ENCODE data around the gene RHOF. TPM values are rescaled to one million over a fixed set of nuclear protein-coding genes. Genes with fewer than 3 reads are reported as not detected.

Gene RHOF
- total and polyA plus RNA-seq, 7 donors: 1.4 to 4.8 (median 3.9) TPM

- ATAC-seq (peak; percentile 50 to 59 (median 54)), DNase-seq (peak; percentile 87 to 92)
- Histone ChIP-seq H3K9me3 (no peaks in the 10 kb centered on the region), H3K4me3 (peak overlapping the region; percentile 86), H3K27me3 (ENCODE audit: insufficient read depth in 3 of 3, low read length in 2 of 3) (no peaks in the 10 kb centered on the region), H3K27ac (peak overlapping the region; percentile 100), H3K4me1 (peaks cover 47% of the 10 kb centered on the region), H3K36me3 (ENCODE audit: insufficient read depth in 1 of 2, low read depth in 1 of 2) (peaks cover 0 to 14% of the 10 kb centered on the region in 2 donors)
- intact Hi-C loops (cut with DNase I): loop anchor here (5.0 kb wide), 1 partner anchor 88 kb away; the partner anchor contains the start of gene PSMD9 (in 2 of the 2)
- 5 to 9% (median 8%) methylated on average over 16 to 27 of the region's 30 CpGs for WGBS, 3 donors
- no peak for TF ChIP-seq CTCF (IDR thresholded peaks at IDR 0.05)
Measured at GRCh38 chr12:121799156-121799841, 5.8 kb upstream of the RHOF start.

- Histone ChIP-seq H3K27me3 (ENCODE audit: insufficient read depth in 3 of 3, low read length in 2 of 3) (no peaks in the 10 kb centered on the region), H3K27ac (peak overlapping the region; percentile 100), H3K9me3 (no peaks in the 10 kb centered on the region), H3K4me3 (peak overlapping the region; percentile 86), H3K36me3 (ENCODE audit: insufficient read depth in 1 of 2, low read depth in 1 of 2) (peaks cover 0 to 14% of the 10 kb centered on the region in 2 donors), H3K4me1 (peaks cover 49% of the 10 kb centered on the region)
- ATAC-seq (no peak), DNase-seq (peak in 1 of 2 donors; percentile 22)
- TF ChIP-seq CTCF (IDR thresholded peaks at IDR 0.05): no peak
- WGBS, 3 donors: 22 to 36% (median 27%) methylated on average over 10 of the region's 10 CpGs
- intact Hi-C loops (cut with DNase I): loop anchor here (5.0 kb wide), 1 partner anchor 89 kb away; the partner anchor contains the start of gene PSMD9 (in 2 of the 2)
Measured at GRCh38 chr12:121798787-121799155, 5.3 kb upstream of the RHOF start.

GRCh38 chr12:121797937-121798786, 4.7 kb upstream of the RHOF start:
- DNase-seq (peak; percentile 81 to 92), ATAC-seq (peak; percentile 33 to 48 (median 48))
- H3K4me1 ChIP-seq: peaks cover 52% of the 10 kb centered on the region
- peak overlapping the region; percentile 86 for H3K4me3 ChIP-seq
- peaks cover 0 to 14% of the 10 kb centered on the region in 2 donors for H3K36me3 ChIP-seq (ENCODE audit: insufficient read depth in 1 of 2, low read depth in 1 of 2)
- TF ChIP-seq CTCF (IDR thresholded peaks at IDR 0.05): no peak
- H3K27ac ChIP-seq: peak overlapping the region; percentile 100
- intact Hi-C loops (cut with DNase I): loop anchor here (5.0 kb wide), 1 partner anchor 89 kb away; the partner anchor contains the start of gene PSMD9 (in 2 of the 2)
- WGBS, 3 donors: 12 to 18% (median 12%) methylated on average over 19 of the region's 19 CpGs
- no peaks in the 10 kb centered on the region for H3K27me3 ChIP-seq (ENCODE audit: insufficient read depth in 3 of 3, low read length in 2 of 3)
- no peaks in the 10 kb centered on the region for H3K9me3 ChIP-seq

- H3K36me3 ChIP-seq (ENCODE audit: insufficient read depth in 1 of 2, low read depth in 1 of 2): peaks cover 0 to 14% of the 10 kb centered on the region in 2 donors
- H3K9me3 ChIP-seq: no peaks in the 10 kb centered on the region
- peak; percentile 41 for TF ChIP-seq CTCF (IDR thresholded peaks at IDR 0.05)
- H3K4me3 ChIP-seq: peak overlapping the region; percentile 86
- H3K4me1 ChIP-seq: peaks cover 52% of the 10 kb centered on the region
- peak overlapping the region; percentile 100 for H3K27ac ChIP-seq
- intact Hi-C loops (cut with DNase I): loop anchor here (5.0 kb wide), 1 partner anchor 90 kb away; the partner anchor contains the start of gene PSMD9 (in 2 of the 2)
- DNase-seq (peak; percentile 97 to 98), ATAC-seq (peak; percentile 42 to 59 (median 50))
- H3K27me3 ChIP-seq (ENCODE audit: insufficient read depth in 3 of 3, low read length in 2 of 3): no peaks in the 10 kb centered on the region
- 5 to 13% (median 7%) methylated on average over 29 to 39 of the region's 39 CpGs for WGBS, 3 donors
Measured at GRCh38 chr12:121796855-121797751, 3.6 kb upstream of the RHOF start.
